ENCODE results near the gene UTRN.

The UTRN gene

GRCh38 chr6:144283646-144284477, 1.3 kb upstream of the UTRN start:
- DNase-seq, result no peak

DNA sequence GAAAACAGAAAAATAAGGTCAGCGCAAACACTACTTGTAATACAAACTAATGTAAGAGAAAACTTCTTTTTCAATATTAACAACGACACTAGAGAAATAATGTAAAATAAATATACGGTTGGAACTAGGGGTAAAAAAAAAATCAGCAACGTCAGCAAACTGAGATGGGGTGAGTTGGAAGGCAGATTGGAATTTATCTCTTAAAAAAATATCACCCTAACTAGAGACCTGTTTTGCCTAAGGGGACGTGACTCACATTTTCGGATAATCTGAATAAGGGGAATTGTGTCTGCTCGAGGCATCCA, 705 bp upstream of the UTRN start:
- no peak for DNase-seq

DNA sequence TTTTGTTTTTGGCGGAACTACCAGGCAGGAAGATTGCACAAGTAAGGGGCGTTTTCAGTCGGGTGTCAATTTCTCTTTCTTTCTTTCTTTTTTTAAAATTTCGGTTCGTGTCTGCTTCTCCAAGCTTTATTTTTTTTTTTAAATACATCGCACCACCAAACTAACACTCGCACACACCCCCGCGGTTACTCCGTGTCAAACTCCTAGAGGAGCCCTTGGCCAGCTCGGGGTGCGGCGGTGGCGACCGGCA, 338 bp downstream of the UTRN start:
- DNase-seq, result no peak

- DNase-seq, result peak in 1 of 2 experiments; percentile 24
These were observed 815 bp downstream of the UTRN start for GRCh38 chr6:144285798-144286502.

DNA sequence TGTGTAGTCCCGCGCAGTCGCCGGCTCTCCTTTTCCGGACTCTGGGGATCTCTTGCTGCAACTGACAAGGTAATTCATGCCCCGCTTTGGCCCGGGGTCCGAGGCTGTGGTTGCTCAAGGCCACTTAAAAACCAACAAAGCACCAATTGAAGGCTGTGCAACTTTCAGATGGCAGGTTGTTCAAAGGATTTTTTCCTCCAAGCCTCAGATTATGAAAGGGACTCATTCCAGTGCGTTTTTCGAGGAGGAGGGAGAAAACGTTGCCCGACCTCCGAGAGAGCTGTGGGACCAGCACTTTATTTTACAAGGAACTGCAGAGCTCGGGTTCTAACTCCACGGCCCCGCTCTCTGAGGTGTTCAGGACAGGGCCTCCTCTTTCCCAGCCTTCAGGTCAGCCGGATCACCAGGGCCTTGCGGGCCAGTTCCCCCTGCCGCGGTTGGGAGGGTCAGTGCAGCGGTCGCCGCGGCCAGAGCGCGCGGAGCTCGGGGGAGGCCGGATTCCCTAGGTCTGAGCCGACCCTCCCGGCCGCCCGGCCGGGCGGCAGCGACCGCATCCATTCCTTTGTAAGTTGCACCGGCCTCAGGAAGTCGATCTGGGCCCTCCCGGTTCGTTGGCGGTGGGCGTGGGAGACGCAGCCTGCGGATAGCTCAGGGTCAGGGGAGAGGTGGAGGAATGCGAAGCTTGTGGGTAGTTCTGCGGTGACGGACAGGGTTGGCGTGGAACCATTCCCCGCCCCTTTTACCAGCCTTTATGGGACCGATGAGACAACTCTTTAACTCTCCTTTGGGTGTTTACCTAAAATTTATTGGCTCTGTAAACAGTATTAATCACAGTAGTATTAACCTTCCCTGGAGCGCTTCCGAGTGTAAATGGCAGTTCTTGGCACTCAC, 1.6 kb downstream of the UTRN start:
- DNase-seq, result peak in 1 of 2 experiments; percentile 2

GRCh38 chr6:144289006-144289405, 3.9 kb downstream of the UTRN start:
- no peak for DNase-seq

GRCh38 chr6:144292372-144292771, 7.2 kb downstream of the UTRN start:
- DNase-seq, result no peak

- DNase-seq, result no peak
These were observed 8.9 kb downstream of the UTRN start for GRCh38 chr6:144294016-144294415.

DNA sequence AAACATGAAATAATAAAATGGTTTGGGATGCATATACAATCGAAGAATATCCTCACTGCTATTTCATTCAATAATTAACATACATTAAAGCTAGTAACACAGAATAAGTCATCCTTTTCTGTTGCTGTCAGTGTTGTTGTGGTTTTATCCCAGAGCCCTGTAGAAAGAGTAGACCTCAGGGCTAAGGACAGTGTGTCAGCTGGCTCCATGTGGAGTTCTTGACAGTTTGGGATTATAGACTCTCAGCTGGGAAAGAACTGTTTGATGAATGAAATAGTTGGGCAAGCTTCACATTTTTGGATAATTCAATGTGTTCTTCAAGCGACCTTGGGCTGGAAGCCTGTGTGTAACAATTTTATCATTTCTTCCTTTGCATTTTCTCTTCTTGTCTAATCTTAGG, 10.1 kb downstream of the UTRN start:
- DNase-seq, result no peak

- DNase-seq, result no peak
These were observed 11.0 kb downstream of the UTRN start for GRCh38 chr6:144295981-144296767.

- no peak for DNase-seq
These were observed 11.8 kb downstream of the UTRN start for GRCh38 chr6:144296973-144297372.

DNA sequence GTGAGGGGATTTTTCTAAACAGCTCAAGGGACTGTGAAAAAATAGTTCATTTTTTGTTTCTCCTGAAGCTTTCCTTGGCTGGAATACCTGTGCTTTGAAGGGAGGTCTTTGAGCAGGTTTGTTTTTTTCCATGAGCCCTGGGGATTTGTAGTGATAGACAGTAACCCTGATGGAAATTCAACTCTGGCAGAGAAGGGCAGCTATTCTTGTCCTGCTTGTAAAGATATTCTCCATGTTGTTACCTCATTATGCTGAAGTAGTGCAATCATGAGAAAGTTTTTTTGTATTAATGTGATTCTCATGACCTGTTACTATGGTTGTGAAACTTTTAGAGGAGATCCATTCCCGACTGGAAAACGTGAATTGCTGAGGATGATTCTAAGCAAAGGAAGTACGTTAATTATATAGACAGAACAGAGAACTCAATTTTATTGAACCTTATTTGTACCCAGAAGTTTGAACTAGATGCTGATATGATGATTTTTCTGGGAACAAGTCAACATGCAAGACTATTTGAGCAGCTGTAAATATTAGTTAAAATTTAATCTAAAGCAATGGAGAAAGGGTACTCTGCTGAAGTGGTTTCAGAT, 12.5 kb downstream of the UTRN start:
- no peak for DNase-seq

DNA sequence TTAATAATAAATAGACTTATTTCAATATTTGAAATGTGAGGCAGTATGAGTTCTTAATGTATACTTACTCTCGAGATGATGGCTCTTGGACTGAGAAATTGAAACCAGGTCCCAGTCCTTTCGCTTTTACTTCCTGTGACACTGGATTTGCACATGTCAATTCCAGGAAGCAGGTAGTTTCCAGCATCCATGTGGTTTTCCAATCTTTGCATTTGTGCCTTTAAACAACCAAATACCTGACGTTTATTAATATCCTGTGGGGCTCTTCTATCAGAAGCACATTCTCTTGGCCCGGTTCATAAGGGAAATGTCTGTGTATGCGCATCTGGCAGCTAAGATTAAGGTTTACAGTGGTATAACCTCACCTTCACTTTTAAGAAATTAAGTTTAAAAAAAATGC, 13.1 kb downstream of the UTRN start:
- DNase-seq, result no peak

- no peak for DNase-seq
These were observed 13.8 kb downstream of the UTRN start for GRCh38 chr6:144298916-144299315.

GRCh38 chr6:144302701-144303372, 17.7 kb downstream of the UTRN start:
- DNase-seq, result no peak

- no peak for DNase-seq
These were observed 19.2 kb downstream of the UTRN start for GRCh38 chr6:144304223-144304848.

- no peak for DNase-seq
These were observed 20.4 kb downstream of the UTRN start for GRCh38 chr6:144305567-144305966.

DNA sequence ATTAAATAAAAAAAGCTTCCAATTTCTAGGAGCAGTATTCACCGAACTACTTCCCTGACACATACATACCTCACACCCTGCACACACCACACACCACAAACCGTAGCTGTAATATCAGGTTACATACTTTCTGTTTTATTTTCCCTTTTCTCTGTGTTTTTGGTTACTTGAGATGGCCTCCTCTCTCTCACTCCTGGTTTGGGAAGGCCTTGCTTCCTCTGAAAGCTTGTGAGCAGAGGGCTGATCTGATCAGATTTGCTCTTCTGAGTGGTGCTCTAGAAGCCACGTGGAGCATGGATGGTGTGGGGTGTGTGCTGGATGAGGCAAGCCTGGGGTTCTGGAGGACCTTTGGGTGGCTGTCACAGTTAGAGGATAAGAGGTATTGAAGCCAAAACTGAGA, 20.9 kb downstream of the UTRN start:
- no peak for DNase-seq

DNA sequence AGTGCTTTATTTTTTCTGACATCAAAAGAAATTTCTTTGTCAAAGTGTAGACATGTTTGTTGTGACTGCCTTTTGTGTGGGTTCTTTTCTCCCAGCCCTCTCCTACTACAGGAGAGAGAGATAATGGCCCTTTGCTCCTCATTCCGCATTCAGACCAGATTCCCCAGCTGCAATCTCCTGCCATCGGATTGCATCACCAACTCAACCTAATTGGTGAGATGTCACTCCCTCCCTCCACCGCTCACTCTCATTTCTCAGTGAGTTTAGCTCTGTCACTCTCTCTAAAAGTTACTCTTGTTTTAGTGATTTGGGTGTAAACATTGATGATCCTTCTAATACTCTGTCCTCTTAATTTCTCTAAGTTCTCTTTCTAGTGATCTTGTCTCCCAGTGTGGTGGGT, 22.7 kb downstream of the UTRN start:
- no peak for DNase-seq

GRCh38 chr6:144310765-144311164, 25.6 kb downstream of the UTRN start:
- no peak for DNase-seq

- no peak for DNase-seq
These were observed 26.2 kb downstream of the UTRN start for GRCh38 chr6:144311361-144311760.
